Measurements from ENCODE around the gene ST3GAL5. TPM values are rescaled to one million over a fixed set of nuclear protein-coding genes. Genes with fewer than 3 reads are reported as not detected.

ST3GAL5 gene
- polyA plus RNA-seq, 1 of the 3 experiments (the other 2 are of a cell fraction): 37.6 TPM

GRCh38 chr2:85903849-85904248, 15.1 kb upstream of the ST3GAL5 start:
- no peak overlapping the region for H3K4me3 ChIP-seq (ENCODE audit: low read depth in 2 of 2, low read length in 1 of 2)
- no peak for DNase-seq
- no peaks in the 10 kb centered on the region for H3K4me1 ChIP-seq (ENCODE audit: control insufficient read depth in 1 of 2, insufficient read depth in 2 of 2, low read depth in 1 of 2, low read length in 1 of 2)
- H3K36me3 ChIP-seq (replicated peaks in 1 of 2; ENCODE audit: control insufficient read depth in 1 of 2, insufficient read depth in 2 of 2, low read length in 1 of 2): no peaks in the 10 kb centered on the region
- H2AFZ ChIP-seq (ENCODE audit: low read depth): no peak overlapping the region
- POLR2A ChIA-PET: no interaction called here
- 96% methylated on average over 4 of the region's 8 CpGs for WGBS (ENCODE audit: low lambda C conversion rate)
- H3K9me2 ChIP-seq: no peaks in the 10 kb centered on the region
- no peak for TF ChIP-seq ELF1 (IDR thresholded peaks at IDR 0.05)
- no peak for TF ChIP-seq IRF3 (IDR thresholded peaks at IDR 0.05; ENCODE audit: low read depth, low read length)
- TF ChIP-seq TAF1 (IDR thresholded peaks at IDR 0.05; ENCODE audit: borderline replicate concordance, low read depth, low read length): no peak
- no peak overlapping the region for H3K4me2 ChIP-seq
- H3K79me2 ChIP-seq (ENCODE audit: insufficient read depth): no peaks in the 10 kb centered on the region
- H3K27me3 ChIP-seq (ENCODE audit: insufficient read depth): no peaks in the 10 kb centered on the region
- CTCF ChIA-PET: interaction anchor here (7.5 kb wide), 1 partner anchor 15 kb away, joined by 46 read pairs; the partner anchor contains the start of gene ST3GAL5
- H3K27ac ChIP-seq (ENCODE audit: low read depth in 2 of 2, low read length in 1 of 2): no peak overlapping the region
- H4K20me1 ChIP-seq (ENCODE audit: insufficient read depth): no peaks in the 10 kb centered on the region
- no peak overlapping the region for H3K9ac ChIP-seq
- H3K9me3 ChIP-seq: peaks cover 1% of the 10 kb centered on the region; the same call in 1 of the 2 replicates
- no peaks in the 10 kb centered on the region for H3F3A ChIP-seq (replicated peaks; ENCODE audit: insufficient read depth)

- no peaks in the 10 kb centered on the region for H3F3A ChIP-seq (replicated peaks; ENCODE audit: insufficient read depth)
- no peak overlapping the region for H3K4me3 ChIP-seq (ENCODE audit: low read depth in 2 of 2, low read length in 1 of 2)
- H3K27ac ChIP-seq (ENCODE audit: low read depth in 2 of 2, low read length in 1 of 2): peak overlapping the region in 1 of 2 experiments; percentile 39; a peak in 2 of 4 replicates
- no peaks in the 10 kb centered on the region for H3K9me2 ChIP-seq
- no peak for DNase-seq
- CTCF ChIA-PET: interaction anchor here (0.6 to 7.5 kb wide), 3 partner anchors 13 to 88 kb away, joined by 3 to 46 read pairs (median 3); partner anchors contain the start of gene ST3GAL5
- H3K4me1 ChIP-seq (ENCODE audit: control insufficient read depth in 1 of 2, insufficient read depth in 2 of 2, low read depth in 1 of 2, low read length in 1 of 2): no peaks in the 10 kb centered on the region
- no peak for TF ChIP-seq PBX3 (IDR thresholded peaks at IDR 0.05)
- no peak for TF ChIP-seq CHD2 (IDR thresholded peaks at IDR 0.05; ENCODE audit: low read length, partially characterized antibody)
- TF ChIP-seq NFIC (IDR thresholded peaks at IDR 0.05; ENCODE audit: borderline replicate concordance): no peak
- TF ChIP-seq EP300 (IDR thresholded peaks at IDR 0.05; ENCODE audit: borderline replicate concordance in 1 of 2, low read depth in 1 of 2, low read length in 1 of 2): no peak
- TF ChIP-seq GABPA (IDR thresholded peaks at IDR 0.05; ENCODE audit: low read depth): no peak
- TF ChIP-seq REST (IDR thresholded peaks at IDR 0.05; ENCODE audit: low read depth, low read length): no peak
- TF ChIP-seq ZBTB33 (IDR thresholded peaks at IDR 0.05; ENCODE audit: borderline replicate concordance, low read depth): no peak
- H4K20me1 ChIP-seq (ENCODE audit: insufficient read depth): no peaks in the 10 kb centered on the region
- no peaks in the 10 kb centered on the region for H3K27me3 ChIP-seq (ENCODE audit: insufficient read depth)
- no peak overlapping the region for H2AFZ ChIP-seq (ENCODE audit: low read depth)
- 22% methylated on average over 2 of the region's 2 CpGs for WGBS (ENCODE audit: low lambda C conversion rate)
- H3K9ac ChIP-seq: no peak overlapping the region
- no peaks in the 10 kb centered on the region for H3K79me2 ChIP-seq (ENCODE audit: insufficient read depth)
- no peak overlapping the region for H3K4me2 ChIP-seq
- H3K9me3 ChIP-seq: peaks cover 4% of the 10 kb centered on the region; the same call in 1 of the 2 replicates
- H3K36me3 ChIP-seq (replicated peaks in 1 of 2; ENCODE audit: control insufficient read depth in 1 of 2, insufficient read depth in 2 of 2, low read length in 1 of 2): no peaks in the 10 kb centered on the region
- POLR2A ChIA-PET: no interaction called here
Measured at GRCh38 chr2:85902496-85902895, 13.7 kb upstream of the ST3GAL5 start.
